ENCODE measurements around the gene ZNF485.

GRCh38 chr10:43648095-43648397 is 41.8 kb downstream of the ZNF485 start:
- TF ChIP-seq CTCF (IDR thresholded peaks at IDR 0.05; ENCODE audit: borderline replicate concordance, extremely low read depth, low read length, poor library complexity, severe bottlenecking) (peak; percentile 1), EZH2 (IDR thresholded peaks at IDR 0.05; ENCODE audit: borderline replicate concordance, low read depth, low read length, severe bottlenecking) (no peak)

Data from DND-41 (cell line).